H1 (cell line): ENCODE measurements around the gene SSTR3. TPM values are rescaled to one million over a fixed set of nuclear protein-coding genes. Genes with fewer than 3 reads are reported as not detected.

Experiments used
- CTCF ChIA-PET: fragments of 300-600 bp; sonication (Branson Sonifier 250); formaldehyde crosslinking; loops from one replicate; lab custom pipeline; 2021; ENCODE audit not compliant: partially characterized antibody; lab: Charles Lee
- POLR2A ChIA-PET: fragments of 300-600 bp; sonication (Branson Sonifier 250); formaldehyde crosslinking; loops from one replicate; lab custom pipeline; 2021; ENCODE audit warnings: inconsistent platforms; ENCODE audit not compliant: partially characterized antibody; lab: Charles Lee
- DNase-seq, 2 experiments: peaks; one replicate each; pipeline versions ENCODE4 v3.0.0 to v3.0.0-alpha.2; 2010 to 2022; ENCODE audit warnings: low spot score in 2 of 2, low read depth in 1 of 2, mixed read lengths in 1 of 2
- FAIRE-seq: peaks from 2 replicates; lab custom pipeline; 2011; peaks lifted over from hg19 to GRCh38; lab: Jason Lieb, UNC
- H2AFZ ChIP-seq: 2 replicates; pipeline ENCODE4 v1.8.1; 2012; ENCODE audit warnings: low read length, inconsistent platforms
- H2AK5ac ChIP-seq: 2 replicates; pipeline ENCODE4 v1.6.1; 2013; ENCODE audit warnings: low read depth, low read length
- H2BK120ac ChIP-seq: replicated peaks from 2 replicates; pipeline ENCODE3; 2013; ENCODE audit warnings: low read depth, low read length, inconsistent platforms
- H2BK12ac ChIP-seq: 2 replicates; pipeline ENCODE4 v1.6.1; 2013; ENCODE audit warnings: low read depth, low read length
- H2BK15ac ChIP-seq: 2 replicates; pipeline ENCODE4 v1.6.1; 2013; ENCODE audit warnings: low read length
- H2BK20ac ChIP-seq: 2 replicates; pipeline ENCODE4 v1.6.1; 2013; ENCODE audit warnings: low read length
- H2BK5ac ChIP-seq: 2 replicates; pipeline ENCODE4 v1.6.1; 2013; ENCODE audit warnings: low read depth, low read length
- H3K14ac ChIP-seq: 2 replicates; pipeline ENCODE4 v1.6.1; 2013; ENCODE audit warnings: inconsistent platforms; ENCODE audit not compliant: insufficient read length
- H3K18ac ChIP-seq: 2 replicates; pipeline ENCODE4 v1.6.1; 2013; ENCODE audit warnings: low read length; ENCODE audit errors: extremely low read depth
- H3K23ac ChIP-seq: 2 replicates; pipeline ENCODE4 v1.6.1; 2013; ENCODE audit warnings: inconsistent platforms; ENCODE audit not compliant: insufficient read length
- H3K23me2 ChIP-seq: 2 replicates; pipeline ENCODE4 v1.6.1; 2013; ENCODE audit warnings: low read depth, low read length
- H3K27ac ChIP-seq: 2 replicates; pipeline ENCODE4 v1.6.1; 2011; ENCODE audit warnings: low read depth, low read length, inconsistent platforms
- H3K27me3 ChIP-seq, 4 experiments: replicated peaks in 1 of 4; 1 replicate in 1 of 4; 2 replicates in 3 of 4; pipeline versions ENCODE4 v1.6.1 to v1.8.1; 2011 to 2013; ENCODE audit warnings: low read length in 3 of 4, mild to moderate bottlenecking in 3 of 4, inconsistent platforms in 2 of 4, mixed read lengths in 2 of 4, moderate library complexity in 1 of 4; ENCODE audit not compliant: control insufficient read depth in 3 of 4, insufficient read depth in 3 of 4; ENCODE audit errors: extremely low read depth in 1 of 4
- H3K36me3 ChIP-seq, 4 experiments: 2 replicates each; pipeline versions ENCODE4 v1.6.1 to v1.8.1; 2011 to 2013; ENCODE audit warnings: mild to moderate bottlenecking in 4 of 4, low read length in 3 of 4, moderate library complexity in 2 of 4, control low read depth in 1 of 4, inconsistent platforms in 1 of 4; ENCODE audit not compliant: insufficient read depth in 4 of 4, control insufficient read depth in 2 of 4
- H3K4ac ChIP-seq: replicated peaks from 2 replicates; pipeline ENCODE3; 2013; ENCODE audit warnings: low read length, low read depth, mixed read lengths, inconsistent platforms; ENCODE audit not compliant: insufficient read length
- H3K4me1 ChIP-seq, 4 experiments: replicated peaks in 1 of 4; 1 replicate in 1 of 4; 2 replicates in 3 of 4; pipeline versions ENCODE4 v1.6.1 to v1.8.1; 2011 to 2013; ENCODE audit warnings: low read length in 3 of 4, inconsistent platforms in 2 of 4, mixed read lengths in 1 of 4; ENCODE audit not compliant: insufficient read depth in 4 of 4, control insufficient read depth in 3 of 4
- H3K4me2 ChIP-seq, 2 experiments: 2 replicates each; pipeline versions ENCODE4 v1.6.1 to v1.8.1; 2011 to 2013; ENCODE audit warnings: low read depth in 2 of 2, low read length in 2 of 2, control low read depth in 1 of 2, inconsistent platforms in 1 of 2, mild to moderate bottlenecking in 1 of 2; ENCODE audit not compliant: insufficient read depth in 1 of 2
- H3K4me3 ChIP-seq, 4 experiments: fragments of 200-600, 300-600 bp in 1 of 4; sonication (generic), shearing (Covaris generic), sonication (Bioruptor Twin) in 1 of 4; 2 replicates each; pipeline versions ENCODE4 v1.5.1 to v1.8.1; 2011 to 2016; ENCODE audit warnings: low read length in 4 of 4, low read depth in 3 of 4, control low read depth in 2 of 4, inconsistent platforms in 2 of 4, mild to moderate bottlenecking in 2 of 4, mixed read lengths in 1 of 4, moderate library complexity in 1 of 4; ENCODE audit not compliant: insufficient read depth in 2 of 4; ENCODE audit errors: extremely low read depth in 1 of 4
- H3K56ac ChIP-seq: replicated peaks from 2 replicates; pipeline ENCODE3; 2013; ENCODE audit warnings: low read depth, mild to moderate bottlenecking, mixed read lengths, low read length, inconsistent platforms; ENCODE audit not compliant: insufficient read length
- H3K79me1 ChIP-seq: 2 replicates; pipeline ENCODE4 v1.6.1; 2013; ENCODE audit warnings: low read depth, low read length, control low read depth
- H3K79me2 ChIP-seq, 2 experiments: 2 replicates each; pipeline versions ENCODE4 v1.6.1 to v1.8.1; 2012 to 2013; ENCODE audit warnings: low read length in 2 of 2, mild to moderate bottlenecking in 2 of 2, inconsistent platforms in 1 of 2; ENCODE audit not compliant: insufficient read depth in 2 of 2, control insufficient read depth in 1 of 2
- H3K9ac ChIP-seq, 4 experiments: replicated peaks in 1 of 4; 1 replicate in 1 of 4; 2 replicates in 3 of 4; pipeline versions ENCODE4 v1.6.1 to v1.8.1; 2011 to 2013; ENCODE audit warnings: low read depth in 3 of 4, low read length in 3 of 4, control low read depth in 2 of 4, mild to moderate bottlenecking in 2 of 4, moderate library complexity in 2 of 4, inconsistent platforms in 1 of 4; ENCODE audit errors: extremely low read depth in 1 of 4
- H3K9me3 ChIP-seq, 2 experiments: 2 replicates each; pipeline versions ENCODE4 v1.6.1 to v1.8.1; 2012 to 2013; ENCODE audit warnings: mild to moderate bottlenecking in 2 of 2, moderate library complexity in 2 of 2, control low read depth in 1 of 2, inconsistent platforms in 1 of 2, low read depth in 1 of 2, low read length in 1 of 2, mixed read lengths in 1 of 2; ENCODE audit not compliant: insufficient read depth in 2 of 2
- H4K20me1 ChIP-seq, 2 experiments: replicated peaks in 1 of 2; 2 replicates each; pipeline versions ENCODE3 to v1.8.1; 2011 to 2013; ENCODE audit warnings: inconsistent platforms in 2 of 2, low read length in 2 of 2, mild to moderate bottlenecking in 1 of 2; ENCODE audit not compliant: insufficient read depth in 2 of 2, control insufficient read depth in 1 of 2
- H4K5ac ChIP-seq: 2 replicates; pipeline ENCODE4 v1.6.1; 2013; ENCODE audit warnings: low read length, low read depth, mixed read lengths, inconsistent platforms; ENCODE audit not compliant: insufficient read length
- H4K8ac ChIP-seq: 2 replicates; pipeline ENCODE4 v1.8.0; 2013; ENCODE audit warnings: mild to moderate bottlenecking, moderate library complexity, low read length, inconsistent platforms; ENCODE audit not compliant: insufficient read depth; ENCODE audit errors: extremely low read depth
- H4K91ac ChIP-seq: replicated peaks from 2 replicates; pipeline ENCODE3; 2013; ENCODE audit warnings: low read length, mixed read lengths, inconsistent platforms; ENCODE audit not compliant: insufficient read length
- CTBP2 ChIP-seq: IDR thresholded peaks from 2 replicates; pipeline ENCODE4 v1.7.0; 2011; ENCODE audit warnings: borderline replicate concordance, mild to moderate bottlenecking, moderate library complexity, mixed read lengths, low read length; ENCODE audit not compliant: insufficient read depth, insufficient read length
- E2F6 ChIP-seq: IDR thresholded peaks from 2 replicates; pipeline ENCODE4 v1.6.1; 2012; ENCODE audit warnings: inconsistent platforms
- POLR2AphosphoS5 ChIP-seq: IDR thresholded peaks from 2 replicates; pipeline ENCODE4 v1.6.1; 2011; ENCODE audit warnings: low read depth, low read length
- WGBS, 2 experiments: shearing (Covaris generic) in 1 of 2; methylation state at CpG; one replicate each; pipeline versions ENCODE4 v1.1.6 to v1.1.7; 2013 to 2015; ENCODE audit warnings: low lambda C conversion rate in 2 of 2, mixed read lengths in 2 of 2, inconsistent platforms in 1 of 2, low coverage in 1 of 2, missing lambda C conversion rate in 1 of 2; ENCODE audit not compliant: insufficient replicate concordance in 2 of 2, insufficient coverage in 1 of 2, insufficient read length in 1 of 2; ENCODE audit errors: extremely low coverage in 1 of 2, missing lambda C conversion rate in 1 of 2; 5-methylcytosine and 5-hydroxymethylcytosine counted together
- polyA plus RNA-seq, 7 experiments: library from polyadenylated mRNA; depleted of rRNA in 3 of 7; stranded (reverse) in 5 of 7; unstranded in 2 of 7; fragments of >200 nt in 5 of 7; fragments of 200-250 nt in 2 of 7; gene quantifications; 1 replicate in 5 of 7; 2 replicates in 1 of 7; 4 replicates in 1 of 7; pipeline versions ENCODE4 v1.2.1 to v1.2.3, GENCODE V29; 2011 to 2013; ENCODE audit warnings: missing spikeins in 2 of 7, mixed read lengths in 2 of 7
- total RNA-seq: library from RNA; stranded (reverse); fragmentation: NEBNext Ultra II Directional; extraction: Animal tissue kit (Norgen Biotek cat#: 25700); gene quantifications from 2 replicates; pipeline ENCODE4 v1.2.1, GENCODE V29; 2021

Gene SSTR3
- total and polyA plus RNA-seq, 2 of the 8 experiments (the other 6 are each of a cell fraction or from before 2014, with no cell fraction given): 0.22 to 0.77 TPM

GRCh38 chr22:37233751-37234631 lies 21.7 kb upstream of the SSTR3 start:
- POLR2A ChIA-PET: no interaction called here
- TF ChIP-seq POLR2AphosphoS5 (no peak), CTBP2 (no peak), E2F6 (0 out of 2 replicates have a peak, but pooled peaks have one; percentile 20)
- TF ChIP-seq, all 59 proteins: peak for 1
- no peak overlapping the region for H3K18ac ChIP-seq

More at GRCh38 chr22:37233751-37234631, 21.7 kb upstream of the SSTR3 start:
- peak overlapping the region; percentile 44; the same call in 1 of the 2 replicates for H2BK5ac ChIP-seq
- no peak overlapping the region for H4K91ac ChIP-seq
- DNase-seq: no peak
- H2BK15ac ChIP-seq: no peak overlapping the region
- no peaks in the 10 kb centered on the region for H3K79me2 ChIP-seq
- no peak overlapping the region for H4K5ac ChIP-seq
- no peak overlapping the region for H3K14ac ChIP-seq
- H3K36me3 ChIP-seq: no peaks in the 10 kb centered on the region
- H2AK5ac ChIP-seq: no peak overlapping the region
- H3K23ac ChIP-seq: no peak overlapping the region
- no peak overlapping the region for H2BK120ac ChIP-seq
- H3K79me1 ChIP-seq: no peaks in the 10 kb centered on the region
- no peak overlapping the region for H3K4me2 ChIP-seq
- H3K27ac ChIP-seq: no peak overlapping the region
- CTCF ChIA-PET: interaction anchor here (1.0 to 2.1 kb wide), 3 partner anchors 9 to 299 kb away, joined by 3 to 10 read pairs (median 4); no protein-coding TSS in a partner anchor
- H3K4me1 ChIP-seq: peaks cover 0 to 5% (median 1%) of the 10 kb centered on the region in 4 experiments; a peak in 2 of 7 replicates
- H3K4ac ChIP-seq: no peak overlapping the region
- no peaks in the 10 kb centered on the region for H3K9me3 ChIP-seq
- H3K4me3 ChIP-seq: no peak overlapping the region
- no peak overlapping the region for H3K56ac ChIP-seq
- no peaks in the 10 kb centered on the region for H3K27me3 ChIP-seq
- H4K20me1 ChIP-seq: no peaks in the 10 kb centered on the region
- no peak overlapping the region for H4K8ac ChIP-seq
- H2AFZ ChIP-seq: no peak overlapping the region
- H2BK20ac ChIP-seq: 0 out of 2 replicates have a peak overlapping the region, but pooled peaks have one; percentile 32
- H3K9ac ChIP-seq: no peak overlapping the region
- WGBS, 2 experiments: 84% methylated on average over 27 of the region's 27 CpGs; no CpG with 5 or more reads in 1 of the 2 experiments
- no peak for FAIRE-seq
- no peak overlapping the region for H2BK12ac ChIP-seq
- no peaks in the 10 kb centered on the region for H3K23me2 ChIP-seq
